T-cell (primary cell): ENCODE measurements around the gene OR6S1. TPM values are rescaled to one million over a fixed set of nuclear protein-coding genes. Genes with fewer than 3 reads are reported as not detected.

Source experiments
- ATAC-seq, 4 experiments: fragments of 200-7000 bp in 3 of 4; fragments of 150-1000 bp in 1 of 4; cut with Tn5 transposase; replicated peaks in 1 of 4; 1 replicate in 3 of 4; 2 replicates in 1 of 4; pipeline ENCODE4 v1.10.0; 2021; ENCODE audit warnings: moderate library complexity in 3 of 4, mild to moderate bottlenecking in 2 of 4, moderate number of reproducible peaks in 1 of 4
- CTCF ChIA-PET, 2 donors: fragments of 300-600 bp; sonication (Branson Sonifier 250); formaldehyde crosslinking; loops; one replicate each; lab custom pipeline; 2022; ENCODE audit warnings: antibody characterized with exemption in 2 of 2; lab: Charles Lee
- POLR2A ChIA-PET, 2 donors: fragments of 300-600 bp; sonication (Branson Sonifier 250); formaldehyde crosslinking; loops; one replicate each; lab custom pipeline; 2022; ENCODE audit warnings: antibody characterized with exemption in 2 of 2; lab: Charles Lee
- DNase-seq, 35 experiments: peaks; one replicate each; pipeline versions ENCODE4 v3.0.0 to v3.0.0-alpha.2; 2013 to 2023
- H3K27ac ChIP-seq: one replicate; pipeline ENCODE4 v1.5.1; 2013; ENCODE audit warnings: low read length
- H3K27me3 ChIP-seq, 2 experiments: replicated peaks in 1 of 2; 1 replicate in 1 of 2; 2 replicates in 1 of 2; pipeline versions ENCODE4 v1.6.1 to v1.7.0; 2013; ENCODE audit warnings: low read length in 1 of 2, mixed read lengths in 1 of 2; ENCODE audit not compliant: control insufficient read depth in 2 of 2, insufficient read depth in 2 of 2; ENCODE audit errors: extremely low read depth in 1 of 2
- H3K36me3 ChIP-seq, 2 donors: 1 replicate in 1 of 2; 2 replicates in 1 of 2; pipeline versions ENCODE4 v1.6.1 to v1.7.0; 2013; ENCODE audit warnings: low read length in 1 of 2; ENCODE audit not compliant: control insufficient read depth in 2 of 2, insufficient read depth in 1 of 2; ENCODE audit errors: extremely low read depth in 1 of 2
- H3K4me1 ChIP-seq, 2 experiments: 1 replicate in 1 of 2; 2 replicates in 1 of 2; pipeline versions ENCODE4 v1.6.1 to v1.7.0; 2013; ENCODE audit warnings: low read length in 2 of 2, mixed read lengths in 1 of 2; ENCODE audit not compliant: insufficient read depth in 2 of 2, control insufficient read depth in 1 of 2; ENCODE audit errors: extremely low read depth in 1 of 2
- H3K4me3 ChIP-seq, 2 donors: 1 replicate in 1 of 2; 2 replicates in 1 of 2; pipeline versions ENCODE4 v1.5.1 to v1.7.0; 2013; ENCODE audit warnings: mild to moderate bottlenecking in 2 of 2, low read length in 1 of 2, moderate library complexity in 1 of 2; ENCODE audit not compliant: control insufficient read depth in 1 of 2; ENCODE audit errors: extremely low read depth in 1 of 2
- H3K9me3 ChIP-seq: 2 replicates; pipeline ENCODE4 v1.7.0; 2013
- H3K27ac Mint-ChIP-seq, 2 donors: one replicate each; pipeline ENCODE4 v1.8.0; 2020 to 2021; ENCODE audit warnings: mild to moderate bottlenecking in 2 of 2, mixed read lengths in 2 of 2
- H3K27me3 Mint-ChIP-seq, 2 donors: one replicate each; pipeline ENCODE4 v1.8.0; 2021 to 2022; ENCODE audit warnings: mixed read lengths in 2 of 2
- H3K36me3 Mint-ChIP-seq: one replicate; pipeline ENCODE4 v1.8.0; 2021; ENCODE audit warnings: mixed read lengths
- H3K4me1 Mint-ChIP-seq, 3 donors: one replicate each; pipeline ENCODE4 v1.8.0; 2020 to 2022; ENCODE audit warnings: mixed read lengths in 3 of 3, mild to moderate bottlenecking in 1 of 3
- H3K4me3 Mint-ChIP-seq, 3 donors: one replicate each; pipeline ENCODE4 v1.8.0; 2020 to 2022; ENCODE audit warnings: mild to moderate bottlenecking in 3 of 3, mixed read lengths in 3 of 3, moderate library complexity in 3 of 3
- H3K9me3 Mint-ChIP-seq, 3 donors: one replicate each; pipeline ENCODE4 v1.8.0; 2020 to 2022; ENCODE audit warnings: mixed read lengths in 3 of 3
- WGBS: methylation state at CpG from one replicate; pipeline ENCODE4 v1.1.5; 2013; ENCODE audit warnings: missing lambda C conversion rate; ENCODE audit not compliant: insufficient coverage; 5-methylcytosine and 5-hydroxymethylcytosine counted together
- total RNA-seq, 35 experiments: library from RNA in 6 of 35; stranded (reverse) in 6 of 35; fragments of 120-200 nt in 1 of 35; gene quantifications; one replicate each; pipeline versions ENCODE4 v1.2.1 to v1.2.4 and lab custom pipeline; 2013 to 2026

Gene OR6S1
- total RNA-seq, 5 donors from 2014 or later (not counting 1 experiment from before 2014, with no cell fraction given), result not detected

DNA sequence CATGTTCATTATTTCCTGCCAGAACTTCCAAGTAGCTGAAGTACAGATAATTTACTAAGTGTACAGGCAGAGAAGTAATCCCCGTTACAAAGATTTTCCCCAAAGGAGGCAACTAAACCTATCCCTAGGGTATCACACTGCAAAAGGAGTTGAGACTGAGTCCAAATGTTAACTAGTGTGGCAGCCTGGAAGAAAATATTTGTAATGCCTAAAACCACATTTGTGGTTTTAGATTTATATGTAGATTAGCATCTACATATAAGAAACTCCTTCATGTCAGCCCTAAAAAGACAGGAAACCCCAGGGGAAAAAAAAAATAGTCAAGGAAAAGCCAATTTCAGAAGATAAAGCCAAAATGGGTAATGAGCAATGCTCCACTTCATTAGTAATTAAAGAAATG, 48.9 kb downstream of the OR6S1 start:
- Mint-ChIP-seq H3K27me3 (peaks cover 7 to 20% of the 10 kb centered on the region in 2 donors), H3K36me3 (no peaks in the 10 kb centered on the region), H3K4me3 (no peak overlapping the region), H3K27ac (no peak overlapping the region), H3K4me1 (peaks cover 4 to 11% (median 5%) of the 10 kb centered on the region in 3 donors), H3K9me3 (no peaks in the 10 kb centered on the region)
- no CpG with 5 or more reads among the region's 1 CpG for WGBS
- H3K9me3 ChIP-seq, result no peaks in the 10 kb centered on the region
- ChIA-PET CTCF (no interaction called here), POLR2A (no interaction called here)
- no peaks in the 10 kb centered on the region for H3K4me1 ChIP-seq
- ATAC-seq (no peak), DNase-seq (no peak)
- no peak overlapping the region for H3K4me3 ChIP-seq
- H3K36me3 ChIP-seq, result no peaks in the 10 kb centered on the region
- H3K27me3 ChIP-seq, result peaks cover 0 to 4% of the 10 kb centered on the region in 2 experiments
- no peak overlapping the region for H3K27ac ChIP-seq

DNA sequence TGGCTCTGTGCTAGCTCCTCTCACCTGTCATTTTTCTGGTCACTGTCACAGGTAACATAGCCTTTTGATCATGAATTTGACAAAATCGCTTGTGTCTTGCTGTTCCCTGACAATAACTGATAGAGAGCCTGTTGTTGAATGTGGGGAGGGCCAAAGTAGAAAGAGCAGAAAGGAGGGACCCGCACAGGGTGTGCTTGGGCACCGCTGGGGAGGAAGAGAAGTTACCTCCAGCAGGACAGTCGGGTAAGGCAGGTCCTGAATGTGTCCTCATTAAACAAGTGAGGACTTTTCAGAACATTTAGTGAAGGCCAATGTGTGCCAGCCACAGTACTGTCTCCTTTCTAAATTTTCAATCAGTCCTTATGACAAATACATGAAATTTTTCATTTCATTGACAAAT, 50.3 kb downstream of the OR6S1 start, which contains the start of gene RNASE12:
RNASE12 (minus strand) TSS at position 142 of the 400 bp plus-strand sequence. CDS start 653 bp downstream, outside the sequence.
- H3K9me3 Mint-ChIP-seq, result peaks cover 0 to 3% (median under 1%) of the 10 kb centered on the region in 3 donors
- H3K4me3 Mint-ChIP-seq, result no peak within 1 kb of the TSS
- H3K27me3 Mint-ChIP-seq, result peaks cover 7 to 20% of the 10 kb centered on the region in 2 donors
- ATAC-seq, result no peak
- Histone ChIP-seq H3K9me3 (no peaks in the 10 kb centered on the region), H3K27me3 (peaks cover 0 to 6% of the 10 kb centered on the region in 2 experiments), H3K4me1 (no peaks in the 10 kb centered on the region), H3K36me3 (no peaks in the 10 kb centered on the region), H3K4me3 (no peak within 1 kb of the TSS), H3K27ac (no peak within 1 kb of the TSS)
- ChIA-PET CTCF (no interaction called here), POLR2A (interaction anchor here in 1 of 2 donors (0.5 kb wide), 1 partner anchor 110 kb away, joined by 3 read pairs; no protein-coding TSS in a partner anchor)
- H3K4me1 Mint-ChIP-seq, result peaks cover 4 to 11% (median 5%) of the 10 kb centered on the region in 3 donors
- no peak within 1 kb of the TSS for H3K27ac Mint-ChIP-seq
- no peak for DNase-seq
- 82% methylated on average over 4 of the region's 4 CpGs for WGBS
- no peaks in the 10 kb centered on the region for H3K36me3 Mint-ChIP-seq

Other genes starting within 250 kb of the OR6S1 start
- gene TEP1, start 228.2 kb downstream of the OR6S1 start, total RNA-seq, result 10 to 100 TPM; 38.5 to 71.5 (median 65.5) TPM
- under 1 TPM; 0.07 to 0.65 (median 0.22) TPM for gene KLHL33, start 205.5 kb downstream of the OR6S1 start, total RNA-seq
- gene OSGEP, start 186.9 kb downstream of the OR6S1 start, total RNA-seq, result 10 to 100 TPM; 56.4 to 80.2 (median 61.5) TPM
- 100 to 1,000 TPM in 4 of 5 donors, 10 to 100 TPM in 1; 92.9 to 142 (median 120) TPM for gene APEX1, start 186.5 kb downstream of the OR6S1 start, total RNA-seq
- gene PIP4P1, start 180.3 kb downstream of the OR6S1 start, total RNA-seq, result 10 to 100 TPM; 54.2 to 72.8 (median 57.5) TPM
- 10 to 100 TPM; 47.7 to 86.2 (median 77.9) TPM for gene PNP, start 172.3 kb downstream of the OR6S1 start, total RNA-seq
- gene RNASE10, start 136.2 kb downstream of the OR6S1 start, total RNA-seq, result 1 to 10 TPM in 2 of 5 donors, under 1 TPM in 3; 0.36 to 1.2 (median 0.66) TPM
- gene RNASE9, start 80.6 kb downstream of the OR6S1 start, total RNA-seq, result not detected
- not detected for gene RNASE11, start 53.7 kb downstream of the OR6S1 start, total RNA-seq
- gene RNASE12, start 50.3 kb downstream of the OR6S1 start, total RNA-seq, result not detected
- gene RNASE4, start 42.9 kb upstream of the OR6S1 start, total RNA-seq, result under 1 TPM in 4 of 5 donors, not detected in 1; 0.46 to 0.86 (median 0.56) TPM
- 1 to 10 TPM in 1 of 5 donors, under 1 TPM in 2, not detected in 2; 0.85 to 1.4 (median 0.99) TPM for gene ANG, start 47.1 kb upstream of the OR6S1 start, total RNA-seq
- gene EDDM3A, start 104.2 kb upstream of the OR6S1 start, total RNA-seq, result not detected
- gene EDDM3B, start 126.7 kb upstream of the OR6S1 start, total RNA-seq, result not detected
- gene RNASE6, start 139.6 kb upstream of the OR6S1 start, total RNA-seq, result 1 to 10 TPM in 4 of 5 donors, under 1 TPM in 1; 0.91 to 2.1 (median 1.3) TPM
- 1 to 10 TPM in 3 of 5 donors, not detected in 2; 1.5 to 2.3 (median 2.0) TPM for gene RNASE1, start 161.2 kb upstream of the OR6S1 start, total RNA-seq
- gene RNASE3, start 249.7 kb upstream of the OR6S1 start, total RNA-seq, result not detected